ENCODE measurements around the gene COL11A1.
"Not testable (repeated sequence)": the region's sequence is repeated elsewhere in the genome, so short reads cannot be mapped to it uniquely, and the experiment has no call there.

Gene COL11A1

GRCh38 chr1:103075316-103076000, 32.9 kb downstream of the COL11A1 start:
- DNase-seq (ENCODE audit: low read depth) = no peak

- no peak for DNase-seq (ENCODE audit: low read depth)
Observed at GRCh38 chr1:103074224-103074623, 34.1 kb downstream of the COL11A1 start.

- DNase-seq (ENCODE audit: low read depth) = no peak
Observed at GRCh38 chr1:103069201-103069600, 39.1 kb downstream of the COL11A1 start.

- DNase-seq (ENCODE audit: low read depth) = no peak
Observed at GRCh38 chr1:103063921-103064320, 44.4 kb downstream of the COL11A1 start.

GRCh38 chr1:103058391-103058790, 49.9 kb downstream of the COL11A1 start:
- no peak for DNase-seq (ENCODE audit: low read depth)

GRCh38 chr1:103056423-103056822, 51.9 kb downstream of the COL11A1 start:
- DNase-seq (ENCODE audit: low read depth) = no peak

GRCh38 chr1:103028110-103028509, 80.2 kb downstream of the COL11A1 start:
- not testable (repeated sequence) for DNase-seq (ENCODE audit: low read depth)

- DNase-seq (ENCODE audit: low read depth) = no peak
Observed at GRCh38 chr1:103025858-103026409, 82.4 kb downstream of the COL11A1 start.

GRCh38 chr1:103024051-103024450, 84.3 kb downstream of the COL11A1 start:
- DNase-seq (ENCODE audit: low read depth) = no peak

GRCh38 chr1:103002005-103002404, 106.3 kb downstream of the COL11A1 start:
- no peak for DNase-seq (ENCODE audit: low read depth)

GRCh38 chr1:102978874-102979273, 129.4 kb downstream of the COL11A1 start:
- no peak for DNase-seq (ENCODE audit: low read depth)

- no peak for DNase-seq (ENCODE audit: low read depth)
Observed at GRCh38 chr1:102977292-102977691, 131.0 kb downstream of the COL11A1 start.

GRCh38 chr1:102970496-102971078, 137.7 kb downstream of the COL11A1 start:
- no peak for DNase-seq (ENCODE audit: low read depth)

GRCh38 chr1:102967786-102968185, 140.5 kb downstream of the COL11A1 start:
- no peak for DNase-seq (ENCODE audit: low read depth)

- DNase-seq (ENCODE audit: low read depth) = no peak
Observed at GRCh38 chr1:102961549-102961948, 146.8 kb downstream of the COL11A1 start.

- DNase-seq (ENCODE audit: low read depth) = no peak
Observed at GRCh38 chr1:102954576-102954975, 153.7 kb downstream of the COL11A1 start.

GRCh38 chr1:102952400-102952799, 155.9 kb downstream of the COL11A1 start:
- DNase-seq (ENCODE audit: low read depth) = no peak

GRCh38 chr1:102942324-102942723, 166.0 kb downstream of the COL11A1 start:
- DNase-seq (ENCODE audit: low read depth) = no peak

- no peak for DNase-seq (ENCODE audit: low read depth)
Observed at GRCh38 chr1:102941366-102941947, 166.9 kb downstream of the COL11A1 start.

- DNase-seq (ENCODE audit: low read depth) = no peak
Observed at GRCh38 chr1:102937401-102937800, 170.9 kb downstream of the COL11A1 start.

- DNase-seq (ENCODE audit: low read depth) = not testable (repeated sequence)
Observed at GRCh38 chr1:102933362-102933761, 175.0 kb downstream of the COL11A1 start.

GRCh38 chr1:102919659-102920058, 188.7 kb downstream of the COL11A1 start:
- no peak for DNase-seq (ENCODE audit: low read depth)

GRCh38 chr1:102901996-102902395, 206.3 kb downstream of the COL11A1 start:
- DNase-seq (ENCODE audit: low read depth) = no peak

Measured in activated gamma-delta T cell treated with anti-CD3 and anti-CD28 coated beads, Interleukin-2, amount 50 U/mL, for 16 hours (primary cell).